SK-N-MC (cell line): ENCODE measurements around the gene VSTM2B.

Experiments
- EZH2 ChIP-seq: fragments of 200-600 bp; sonication (generic); IDR thresholded peaks from one replicate; pipeline ENCODE4 v1.6.1; 2017; ENCODE audit warnings: antibody characterized with exemption
- FOXP2 ChIP-seq: optimal IDR thresholded peaks from 2 replicates; pipeline ENCODE3; 2011; ENCODE audit warnings: mild to moderate bottlenecking, moderate library complexity; ENCODE audit not compliant: insufficient read depth; ENCODE audit errors: extremely low read length, control extremely low read depth
- POLR2AphosphoS5 ChIP-seq: IDR thresholded peaks from 2 replicates; pipeline ENCODE4 v1.6.1; 2012; ENCODE audit warnings: mild to moderate bottlenecking, low read depth, low read length, borderline replicate concordance

GRCh38 chr19:29524912-29525831 is 622 bp upstream of the VSTM2B start:
- TF ChIP-seq EZH2 (no peak), POLR2AphosphoS5 (no peak), FOXP2 (no peak)
